Eye (tissue), 1 donor: ENCODE data around the gene JAKMIP1.
"Not testable (repeated sequence)": the region's sequence is repeated elsewhere in the genome, so short reads cannot be mapped to it uniquely, and the experiment has no call there.

Source experiments
- DNase-seq: peaks from one replicate; pipeline ENCODE4 v3.0.0-alpha.2; 2015

JAKMIP1 gene

DNA sequence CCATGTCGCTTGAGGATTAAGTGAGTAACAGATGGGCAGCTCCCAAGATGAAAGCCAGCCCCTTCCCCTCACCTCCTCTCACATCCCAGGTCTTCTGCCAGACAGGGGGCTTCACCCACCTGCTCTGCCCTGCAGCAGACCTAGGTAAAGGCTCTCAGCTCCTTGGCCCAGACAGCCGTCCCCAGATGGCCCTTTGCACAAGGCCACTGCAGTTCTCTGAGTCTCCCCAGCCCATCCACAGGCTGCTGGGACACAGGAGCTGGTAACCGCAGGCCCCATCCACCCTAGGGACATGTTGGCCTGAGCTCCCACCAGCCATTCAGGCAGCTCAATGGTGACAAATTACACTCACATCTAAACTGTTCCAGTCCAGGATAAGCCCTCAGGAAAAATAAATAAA lies 197.4 kb downstream of the JAKMIP1 start:
- DNase-seq, result no peak

GRCh38 chr4:6002492-6002833 lies 197.9 kb downstream of the JAKMIP1 start:
- DNase-seq, result no peak

- DNase-seq, result no peak
Measured at GRCh38 chr4:6001680-6002491, 198.5 kb downstream of the JAKMIP1 start.

DNA sequence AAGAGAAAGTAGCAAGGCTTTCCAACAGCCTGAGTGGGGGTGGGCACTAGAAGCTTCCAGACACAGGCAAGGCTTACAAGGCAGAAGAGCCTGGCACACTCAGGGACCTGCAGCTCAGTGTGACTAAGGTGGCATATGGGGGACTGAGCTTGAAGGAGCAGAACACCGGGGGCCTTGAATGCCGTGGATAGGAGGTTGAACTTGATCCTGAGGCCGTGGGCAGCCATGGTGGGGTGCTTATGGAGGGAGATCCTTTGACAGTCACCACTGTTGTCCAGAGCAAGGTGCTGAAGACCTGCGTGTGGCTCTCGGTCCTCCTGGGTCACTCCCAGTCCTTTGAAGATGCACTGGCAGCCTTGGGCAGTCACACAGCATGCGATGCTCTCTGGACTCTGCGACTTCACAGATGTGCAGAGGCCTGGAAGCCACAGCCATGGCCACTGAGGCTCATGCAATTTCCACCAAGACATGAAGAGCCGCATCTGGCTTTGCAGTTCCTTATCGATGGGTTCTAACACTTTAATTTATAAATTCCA lies 200.5 kb downstream of the JAKMIP1 start:
- no peak for DNase-seq

DNA sequence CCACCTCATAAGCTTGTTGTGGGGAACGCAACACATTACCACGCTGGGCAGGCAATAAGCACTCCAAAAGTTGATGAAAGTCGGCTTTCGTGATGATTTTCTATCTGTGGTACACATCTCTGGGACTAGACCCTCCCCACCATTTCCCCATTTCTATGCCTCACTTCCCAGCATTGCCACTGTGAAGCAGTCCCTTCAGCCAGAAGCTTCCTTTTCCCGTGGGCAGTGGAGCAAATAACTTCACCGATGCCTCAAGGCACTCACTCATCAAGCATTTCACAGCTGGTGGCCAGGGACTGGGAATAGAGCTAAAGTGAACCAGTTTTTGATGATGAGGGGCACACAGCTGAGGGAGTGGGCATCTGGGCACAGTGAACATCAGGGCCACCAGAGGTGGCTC lies 201.0 kb downstream of the JAKMIP1 start:
- DNase-seq, result peak; percentile 76

DNA sequence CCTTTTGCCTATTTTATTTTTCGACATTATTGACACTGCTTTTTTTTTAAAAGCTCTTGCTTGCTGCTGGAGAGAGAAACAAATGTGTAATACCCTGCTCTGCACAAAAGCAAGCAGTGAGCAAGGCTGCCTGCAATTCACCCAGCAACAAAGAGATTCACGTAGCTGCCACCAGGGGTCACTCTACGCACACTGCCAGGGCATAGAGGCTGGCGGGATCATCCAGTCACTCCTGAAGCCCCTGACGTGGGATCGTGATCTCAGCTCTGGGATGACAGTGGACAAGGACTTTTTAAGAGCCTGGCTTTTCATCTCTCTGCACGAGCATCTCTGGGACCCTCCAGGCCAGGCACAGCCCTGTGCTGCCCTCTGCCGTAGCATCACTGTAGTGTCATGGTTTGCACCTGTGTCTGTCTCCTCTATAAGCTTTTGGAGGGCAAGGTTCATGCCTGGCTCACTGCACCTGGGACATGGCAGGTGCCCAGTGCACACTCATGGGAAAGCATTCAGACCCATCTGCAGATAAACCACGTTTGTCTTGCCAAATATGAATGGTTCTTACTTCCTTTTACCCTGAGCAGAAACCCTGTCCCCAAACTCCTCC lies 201.9 kb downstream of the JAKMIP1 start:
- DNase-seq, result peak; percentile 95

- DNase-seq, result peak; percentile 56
Measured at GRCh38 chr4:5996641-5997040, 203.7 kb downstream of the JAKMIP1 start.

DNA sequence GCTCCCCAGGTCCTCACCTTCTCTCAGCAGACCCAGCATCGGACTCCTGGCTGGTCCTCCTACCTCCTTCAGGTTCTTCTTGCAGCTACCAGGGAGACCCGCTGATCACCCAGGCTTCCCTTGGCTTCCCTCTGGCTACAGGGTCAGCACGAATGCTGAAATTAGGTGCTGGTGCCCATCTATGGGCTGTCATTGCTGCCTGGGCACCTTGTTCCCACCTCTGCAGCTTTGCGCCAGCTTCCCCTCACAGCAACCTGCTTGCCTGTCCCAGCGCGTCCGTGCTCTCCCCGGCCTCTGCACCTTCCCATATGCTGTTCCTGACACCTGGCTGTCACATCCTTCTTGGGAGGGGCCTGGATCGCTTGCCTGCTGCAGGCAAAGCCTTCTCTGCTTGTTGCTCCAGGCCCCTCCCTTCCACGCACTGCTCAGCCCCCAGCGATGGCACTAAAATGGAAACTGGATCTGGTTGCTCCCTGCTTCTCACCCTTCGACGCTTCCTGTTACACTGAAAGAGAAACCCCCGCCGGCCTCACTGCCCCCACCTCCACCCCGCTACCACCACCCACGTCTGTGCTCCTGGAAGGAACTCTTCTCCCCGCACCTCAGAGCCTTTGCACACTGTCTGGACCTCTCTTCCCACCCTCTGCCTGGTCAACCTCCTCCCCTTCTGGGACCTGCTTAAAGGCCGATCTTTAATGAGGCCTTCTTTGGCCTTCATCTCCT lies 204.3 kb downstream of the JAKMIP1 start:
- DNase-seq, result no peak

DNA sequence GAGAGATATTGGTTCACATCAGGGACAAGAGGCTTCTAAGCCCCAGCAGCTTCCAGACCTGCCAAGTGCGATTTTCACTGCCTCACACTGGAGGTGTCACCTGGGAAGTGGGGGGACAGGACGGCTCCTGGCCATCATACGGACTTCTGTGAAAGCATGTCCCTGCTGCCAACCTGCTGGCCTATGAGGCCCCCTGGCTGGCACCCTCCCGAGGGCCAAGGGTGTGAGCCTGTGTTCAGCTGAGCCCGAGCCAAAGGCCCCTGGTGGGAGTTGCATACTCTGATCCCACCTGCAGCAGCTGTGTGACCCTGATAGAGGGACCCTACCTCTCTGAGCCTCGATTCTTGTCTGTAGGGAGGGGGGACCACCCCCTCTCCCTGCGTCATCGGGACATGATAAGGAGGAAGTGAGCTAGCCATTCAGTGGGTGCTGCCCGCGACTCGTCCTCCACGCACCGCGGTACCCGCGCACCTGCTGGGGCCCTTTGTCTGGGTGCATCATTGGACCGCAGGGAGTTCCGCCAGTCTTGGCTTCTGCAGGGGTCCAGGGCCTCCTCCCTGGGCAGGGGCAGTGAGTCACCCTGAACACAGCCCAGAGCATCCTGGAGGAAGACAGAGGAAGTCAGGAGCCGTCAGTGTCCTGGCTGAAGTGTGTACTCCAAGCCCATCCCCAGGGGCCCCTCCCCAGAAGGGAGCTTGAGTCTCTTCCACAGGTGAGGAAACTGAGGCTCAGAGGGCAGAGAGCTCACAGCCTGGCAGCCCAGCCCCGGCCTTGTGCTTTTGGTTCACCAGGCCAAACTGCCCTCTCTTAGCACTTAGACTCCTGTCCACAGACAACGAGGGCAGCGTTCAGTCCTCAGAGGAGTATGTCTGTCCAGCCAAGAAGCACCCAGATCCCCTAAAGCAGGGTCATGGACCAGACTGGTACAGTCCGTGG lies 206.2 kb downstream of the JAKMIP1 start:
- DNase-seq, result no peak

DNA sequence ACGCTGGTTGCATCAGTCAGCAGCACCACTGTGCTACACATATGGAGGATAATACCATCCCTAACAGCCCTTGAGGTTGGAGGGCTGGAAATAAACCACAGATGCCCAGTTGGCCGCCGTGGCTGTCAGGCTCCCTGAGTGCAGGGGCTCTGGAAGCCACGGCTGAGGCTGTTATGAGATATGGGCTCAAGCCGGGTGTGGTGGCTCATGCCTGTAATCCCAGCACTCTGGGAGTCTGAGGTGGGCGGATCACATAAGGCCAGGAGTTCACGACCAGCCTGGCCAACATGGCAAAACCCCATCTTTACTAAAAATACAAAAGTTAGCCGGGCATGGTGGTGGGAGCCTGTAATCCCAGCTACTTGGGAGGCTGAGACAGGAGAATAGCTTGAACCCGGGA lies 207.0 kb downstream of the JAKMIP1 start:
- not testable (repeated sequence) for DNase-seq

DNA sequence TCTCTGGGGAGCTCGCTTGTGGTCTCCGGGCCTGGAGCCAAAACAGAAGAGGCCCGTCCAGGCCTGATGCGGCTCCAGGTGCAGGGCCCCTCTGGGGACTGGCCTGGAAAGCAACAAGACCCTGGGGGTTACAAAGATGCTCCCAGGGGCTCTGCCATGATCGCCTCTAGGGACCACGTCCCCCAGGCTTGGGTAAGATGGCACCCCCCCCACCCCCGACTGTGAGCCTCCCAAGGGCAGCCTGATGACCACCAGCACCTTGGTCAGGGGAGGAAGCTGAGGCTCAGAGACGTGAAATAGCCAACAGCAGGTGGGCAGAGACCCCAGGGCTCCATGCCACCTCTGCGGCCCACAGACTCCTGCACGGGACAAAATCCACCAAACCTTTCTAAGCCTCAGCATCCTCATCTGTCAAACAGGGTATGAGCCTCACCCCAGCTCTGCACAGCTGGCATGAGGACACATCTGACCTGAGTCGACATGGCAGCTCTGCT lies 207.5 kb downstream of the JAKMIP1 start:
- DNase-seq, result no peak

GRCh38 chr4:5992171-5992827 lies 208.1 kb downstream of the JAKMIP1 start:
- DNase-seq, result no peak

- DNase-seq, result no peak
Measured at GRCh38 chr4:5991405-5991804, 208.9 kb downstream of the JAKMIP1 start.

DNA sequence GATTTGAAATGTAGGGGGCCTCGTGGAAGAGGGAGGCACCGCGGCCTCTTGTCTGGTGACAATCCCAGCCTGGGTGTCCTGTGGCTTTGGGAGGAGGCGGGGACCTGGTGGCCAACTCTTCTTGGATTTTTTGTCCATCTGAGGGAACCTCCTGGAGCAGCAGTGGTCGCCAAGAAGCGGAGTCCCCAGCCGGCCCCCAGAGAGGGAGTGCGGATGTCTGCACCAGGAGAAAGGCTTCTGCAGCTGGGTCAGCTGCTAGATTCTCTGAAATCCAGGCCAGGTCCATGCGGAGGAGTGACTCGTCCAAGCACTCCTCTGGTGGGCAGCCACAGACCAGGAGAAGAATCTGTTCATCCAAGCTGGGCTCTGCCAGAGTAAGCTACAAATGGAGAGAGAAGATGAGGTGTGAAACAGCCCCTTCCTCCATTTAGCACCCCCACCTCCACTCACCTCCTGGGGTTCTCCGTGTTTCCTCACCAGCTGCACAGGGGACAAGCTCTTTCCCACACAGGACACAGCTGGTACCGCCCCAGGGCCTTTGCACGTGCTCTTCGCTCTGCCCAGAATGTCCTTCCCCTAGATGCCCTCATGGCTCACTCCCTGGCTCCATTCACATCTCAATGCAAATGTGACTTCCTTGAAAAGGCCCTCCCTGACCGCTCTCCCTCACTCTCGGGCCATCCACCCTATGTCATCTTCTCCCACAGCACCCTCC lies 209.7 kb downstream of the JAKMIP1 start:
- no peak for DNase-seq

DNA sequence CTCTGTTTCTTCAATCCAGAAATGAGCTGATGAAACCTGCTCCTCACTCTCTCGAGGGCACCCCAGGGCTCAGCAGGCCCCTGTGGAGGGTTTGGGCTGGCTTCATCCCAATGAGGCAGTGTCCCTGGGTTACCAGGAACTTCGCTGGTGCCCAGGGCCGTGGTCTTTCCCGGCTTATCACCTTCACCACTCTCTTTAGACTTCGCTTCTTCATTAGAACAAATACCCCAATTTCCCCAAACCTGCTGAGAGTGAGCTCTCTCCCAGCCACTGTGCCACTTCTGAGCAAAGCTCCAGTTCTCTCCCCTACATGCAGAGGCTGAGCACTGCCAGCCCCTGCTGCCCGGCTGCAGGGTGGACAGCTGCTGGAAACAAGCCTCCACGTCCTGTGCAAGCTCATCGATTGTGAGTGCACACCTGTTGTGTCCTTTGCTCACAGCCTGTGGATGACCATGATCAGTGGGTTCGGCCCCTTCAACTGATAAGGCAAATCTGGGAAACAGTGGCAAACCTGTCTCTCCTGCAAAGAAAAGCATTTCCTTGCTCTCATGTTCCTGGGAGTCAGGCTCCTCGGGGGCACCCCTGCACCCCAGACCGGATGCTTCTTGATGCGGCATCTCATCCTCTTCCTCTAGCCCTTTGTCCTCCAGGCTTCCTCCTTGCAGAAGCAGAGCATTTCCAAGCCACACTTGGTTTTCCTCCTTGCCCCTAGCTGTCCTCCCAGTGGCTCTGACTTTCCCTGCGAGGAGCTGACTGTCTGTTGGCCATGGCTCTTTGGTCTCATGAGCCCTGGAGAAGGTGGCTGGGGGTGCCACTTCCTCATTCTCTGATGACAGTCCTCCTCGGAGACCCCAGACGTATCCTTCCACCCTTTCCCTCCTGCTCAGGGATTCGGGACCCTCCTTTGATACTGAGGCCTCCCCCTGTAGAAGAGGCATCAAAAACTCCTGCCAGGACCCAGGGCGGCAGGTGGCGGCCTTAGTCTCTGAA lies 210.8 kb downstream of the JAKMIP1 start:
- DNase-seq, result no peak

DNA sequence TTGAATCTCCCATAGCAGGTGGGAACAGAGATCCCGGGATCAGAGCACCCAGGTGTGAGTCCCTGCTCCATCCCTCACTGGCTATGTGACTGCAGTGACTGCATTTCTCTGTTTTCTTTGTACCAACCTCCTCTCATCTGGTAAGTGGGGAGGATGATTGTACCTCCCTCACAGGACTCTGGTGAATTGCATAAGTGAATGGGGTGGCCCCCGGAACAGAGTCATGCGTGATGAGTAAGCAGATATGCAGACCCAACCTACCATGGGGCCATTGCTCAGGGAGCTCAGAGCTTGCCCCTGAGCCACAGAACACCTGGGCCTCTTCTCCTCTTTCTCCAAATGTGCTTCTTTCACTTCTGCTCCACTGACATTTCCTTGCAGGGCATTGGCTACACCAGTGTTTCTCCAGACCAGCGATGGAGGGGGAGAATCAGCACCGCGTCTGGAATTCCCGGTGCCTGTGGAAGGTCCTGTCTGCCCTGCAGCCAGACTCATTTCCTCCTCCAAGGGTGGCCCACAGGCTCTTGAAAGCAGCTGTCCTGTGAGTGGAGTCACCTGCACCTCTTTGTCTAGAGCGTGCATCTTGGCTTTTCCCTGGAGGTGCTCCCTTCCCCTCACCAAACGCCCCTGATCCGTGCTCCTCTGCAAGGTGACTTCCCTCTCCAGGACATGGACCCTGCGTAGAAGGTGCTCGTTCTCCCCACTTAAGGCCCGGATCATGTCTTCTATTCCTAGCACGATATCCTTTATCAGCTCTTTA lies 212.1 kb downstream of the JAKMIP1 start:
- DNase-seq, result no peak

DNA sequence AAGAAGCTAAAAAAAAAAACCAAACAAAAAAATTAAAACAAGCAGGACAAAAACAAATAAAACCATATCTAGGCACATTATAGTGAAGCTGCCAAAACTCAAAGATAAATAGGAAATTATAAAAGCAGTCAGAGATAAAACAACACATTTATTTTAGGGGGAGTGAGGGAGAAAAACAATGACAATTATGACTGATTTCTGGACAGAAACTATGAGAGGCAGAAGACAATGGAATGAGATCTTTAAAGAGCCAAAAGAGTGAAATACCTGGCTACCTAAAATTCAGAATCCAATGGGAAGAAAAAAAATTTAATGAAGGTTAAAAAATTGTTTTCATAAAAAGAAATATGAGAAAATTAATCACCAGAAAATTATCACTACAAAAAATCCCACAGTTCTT lies 215.5 kb downstream of the JAKMIP1 start:
- DNase-seq, result no peak

DNA sequence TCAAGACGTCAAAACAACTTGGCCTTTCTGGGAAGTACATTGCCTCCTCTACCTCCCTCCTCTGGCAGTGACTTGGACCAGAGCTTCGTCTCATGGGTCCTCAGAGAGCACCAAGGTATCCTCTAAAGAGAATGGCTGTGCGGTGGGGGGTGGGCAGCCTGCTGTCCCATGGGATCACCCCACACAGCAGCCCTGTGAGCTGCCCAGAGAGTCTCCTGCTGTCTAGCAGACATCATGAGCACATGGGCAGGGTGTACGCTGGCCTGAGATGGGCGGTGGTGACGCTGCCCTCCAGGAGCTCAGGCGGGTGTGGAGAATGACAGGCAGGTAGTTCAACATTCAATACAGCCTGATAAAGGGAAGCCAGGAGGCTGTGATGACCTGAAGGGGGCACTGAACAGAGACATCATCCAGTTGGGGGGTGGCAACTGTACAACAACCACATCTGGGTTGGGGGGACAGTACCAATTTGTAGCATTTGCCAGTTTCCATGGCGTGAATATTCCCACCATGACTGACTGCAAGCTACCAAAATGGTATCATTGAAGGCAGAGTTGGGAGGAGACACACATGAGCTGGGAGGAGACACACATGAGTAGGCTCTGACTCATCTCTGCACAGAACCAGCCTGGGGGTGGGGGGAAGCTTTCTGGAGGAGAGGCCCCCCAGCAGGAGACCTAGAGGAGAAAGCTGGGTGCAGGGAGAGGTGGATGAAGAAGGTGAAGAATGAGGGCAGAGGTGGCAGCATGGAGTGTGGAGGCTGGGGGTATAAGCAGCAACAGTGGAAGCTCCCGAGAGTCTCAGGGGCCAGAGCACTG lies 218.0 kb downstream of the JAKMIP1 start:
- DNase-seq, result no peak
